HCT116 (cell line): ENCODE measurements around the gene HSDL2. TPM values are rescaled to one million over a fixed set of nuclear protein-coding genes. Genes with fewer than 3 reads are reported as not detected.
A peak's percentile ranks its signal among the peaks of the same experiment; 100 is the strongest.

Source experiments
- ATAC-seq: fragments of 200-7000 bp; cut with Tn5 transposase; 2 replicates; pipeline ENCODE4 v1.9.1; 2020; ENCODE audit warnings: mild to moderate bottlenecking, moderate library complexity
- BruUV-seq: library from RNA; stranded (reverse); fragments of 400-500 nt; replicated peaks from 2 replicates; lab custom pipeline; 2021; lab: Mats Ljungman, UMichigan
- CTCF ChIA-PET: fragments of 300-600 bp; sonication (Branson Sonifier 250); formaldehyde crosslinking; loops from one replicate; lab custom pipeline; 2021; ENCODE audit warnings: antibody characterized with exemption; lab: Charles Lee
- POLR2A ChIA-PET: fragments of 300-600, 350-600 bp; sonication (Branson Sonifier 250); formaldehyde crosslinking; loops from one replicate; lab custom pipeline; 2021; ENCODE audit warnings: antibody characterized with exemption; lab: Charles Lee
- RAD21 ChIA-PET, 2 experiments: fragments of 300-600 bp; sonication (Branson Sonifier 250); formaldehyde crosslinking; loops; one replicate each; lab custom pipeline; 2023; ENCODE audit warnings: low total read pairs in 2 of 2; ENCODE audit not compliant: uncharacterized antibody in 2 of 2, unreplicated experiment in 2 of 2, low non-redundant PET in 1 of 2; lab: Charles Lee
- DNase-seq: peaks from one replicate; pipeline ENCODE4 v3.0.0-alpha.2; 2010; ENCODE audit warnings: low read depth, low spot score
- H2AFZ ChIP-seq: fragments of 200-600 bp; shearing (Covaris generic), sonication (generic); 2 replicates; pipeline ENCODE4 v1.6.1; 2017; ENCODE audit warnings: low read depth, mixed run types, mixed read lengths, antibody characterized with exemption, low read length; ENCODE audit not compliant: poor library complexity, severe bottlenecking
- H3K27ac ChIP-seq: 2 replicates; pipeline ENCODE4 v1.5.1; 2012; ENCODE audit warnings: low read depth, low read length
- H3K27me3 ChIP-seq: fragments of 200-600 bp; sonication (generic); 2 replicates; pipeline ENCODE4 v1.6.1; 2016; ENCODE audit warnings: mixed run types, low read length, mixed read lengths; ENCODE audit not compliant: insufficient read depth
- H3K36me3 ChIP-seq, 2 experiments: fragments of 200-500 bp in 1 of 2; fragments of 200-600 bp in 1 of 2; sonication (Bioruptor generic) in 1 of 2; sonication (generic) in 1 of 2; 2 replicates each; pipeline versions ENCODE4 v1.5.1 to v1.6.1; 2014 to 2016; ENCODE audit warnings: low read length in 2 of 2, inconsistent platforms in 1 of 2, mixed read lengths in 1 of 2, mixed run types in 1 of 2; ENCODE audit not compliant: insufficient read depth in 2 of 2, control insufficient read depth in 1 of 2
- H3K4me1 ChIP-seq, 2 experiments: fragments of 200-600 bp in 1 of 2; sonication (generic) in 1 of 2; 2 replicates each; pipeline versions ENCODE4 v1.5.1 to v1.6.1; 2012 to 2017; ENCODE audit warnings: low read length in 2 of 2, inconsistent platforms in 1 of 2, mild to moderate bottlenecking in 1 of 2, mixed read lengths in 1 of 2, mixed run types in 1 of 2, moderate library complexity in 1 of 2; ENCODE audit not compliant: insufficient read depth in 2 of 2, control insufficient read depth in 1 of 2
- H3K4me2 ChIP-seq: fragments of 200-600 bp; sonication (generic); 2 replicates; pipeline ENCODE4 v1.6.1; 2017; ENCODE audit warnings: mixed run types, low read length, mixed read lengths
- H3K4me3 ChIP-seq, 2 experiments: fragments of 200-600 bp in 1 of 2; sonication (generic) in 1 of 2; replicated peaks in 1 of 2; 2 replicates each; pipeline ENCODE4 v1.5.1; 2011 to 2016; ENCODE audit warnings: low read length in 2 of 2, control low read depth in 1 of 2, low read depth in 1 of 2, mild to moderate bottlenecking in 1 of 2, mixed read lengths in 1 of 2, mixed run types in 1 of 2
- H3K79me2 ChIP-seq: fragments of 200-600 bp; sonication (generic); 2 replicates; pipeline ENCODE4 v1.6.1; 2017; ENCODE audit warnings: mild to moderate bottlenecking, mixed run types, low read length, moderate library complexity, mixed read lengths; ENCODE audit not compliant: insufficient read depth
- H3K9ac ChIP-seq: fragments of 200-600 bp; sonication (generic); 2 replicates; pipeline ENCODE4 v1.6.1; 2016; ENCODE audit warnings: low read length, mixed read lengths
- H3K9me2 ChIP-seq: fragments of 200-600 bp; sonication (generic), shearing (Covaris generic); 2 replicates; pipeline ENCODE4 v1.6.1; 2017; ENCODE audit warnings: mixed run types, mild to moderate bottlenecking, moderate library complexity; ENCODE audit not compliant: insufficient read depth
- H3K9me3 ChIP-seq, 2 experiments: fragments of 200-500 bp in 1 of 2; fragments of 200-600 bp in 1 of 2; sonication (Bioruptor generic) in 1 of 2; sonication (generic) in 1 of 2; 2 replicates each; pipeline ENCODE4 v1.6.1; 2014 to 2017; ENCODE audit warnings: low read length in 2 of 2, mixed read lengths in 2 of 2, inconsistent platforms in 1 of 2, low read depth in 1 of 2, mild to moderate bottlenecking in 1 of 2, mixed run types in 1 of 2, moderate library complexity in 1 of 2; ENCODE audit not compliant: control insufficient read depth in 1 of 2, insufficient read depth in 1 of 2
- H4K20me1 ChIP-seq: fragments of 200-600 bp; sonication (generic), shearing (Covaris generic); 2 replicates; pipeline ENCODE4 v1.6.1; 2017; ENCODE audit warnings: mixed run types, mild to moderate bottlenecking, moderate library complexity; ENCODE audit not compliant: insufficient read depth
- CBX3 ChIP-seq: IDR thresholded peaks from 2 replicates; pipeline ENCODE4 v1.6.1; 2012; ENCODE audit warnings: low read depth
- EZH2phosphoT487 ChIP-seq: fragments of 200-600 bp; IDR thresholded peaks from 2 replicates; pipeline ENCODE4 v1.6.1; 2018; ENCODE audit warnings: antibody characterized with exemption, borderline replicate concordance
- RAD21 ChIP-seq: IDR thresholded peaks from 2 replicates; pipeline ENCODE4 v1.6.1; 2012; ENCODE audit warnings: low read depth, mild to moderate bottlenecking
- SIN3A ChIP-seq: IDR thresholded peaks from 2 replicates; pipeline ENCODE4 v1.6.1; 2012; ENCODE audit warnings: low read depth
- TCF7L2 ChIP-seq: IDR thresholded peaks from 2 replicates; pipeline ENCODE4 v1.7.0; 2011; ENCODE audit warnings: borderline replicate concordance, inconsistent platforms; ENCODE audit not compliant: insufficient read depth, insufficient read length; ENCODE audit errors: extremely low read depth
- intact Hi-C: fragments of 100-400 bp; cut with micrococcal nuclease; formaldehyde crosslinking; loops from 2 replicates; pipeline ENCODE4 v1.10.0; 2022
- total RNA-seq: library from RNA; stranded (reverse); gene quantifications from one replicate; pipeline ENCODE4 v1.2.1, GENCODE V29; 2021; ENCODE audit not compliant: unreplicated experiment

Gene HSDL2
- total RNA-seq, 1 experiment from 2014 or later = 33.9 TPM

- TF ChIP-seq SIN3A (no peak), RAD21 (no peak), TCF7L2 (no peak)
- ChIA-PET POLR2A (no interaction called here), CTCF (no interaction called here), RAD21 (no interaction called here)
- Histone ChIP-seq H3K4me1 (no peaks in the 10 kb centered on the region), H3K9me2 (no peaks in the 10 kb centered on the region), H3K4me2 (no peak overlapping the region), H3K27ac (no peak overlapping the region), H3K36me3 (peaks cover 4 to 12% of the 10 kb centered on the region in 2 experiments; a peak in 2 of 4 replicates), H3K79me2 (peaks cover 64% of the 10 kb centered on the region), H2AFZ (no peak overlapping the region), H4K20me1 (peaks cover 6% of the 10 kb centered on the region), H3K9ac (no peak overlapping the region), H3K27me3 (no peaks in the 10 kb centered on the region), H3K4me3 (no peak overlapping the region), H3K9me3 (no peaks in the 10 kb centered on the region; a peak in 1 of 4 replicates)
- DNase-seq (no peak), ATAC-seq (no peak)
- intact Hi-C loops = no loop called here
- no TSS peak for BruUV-seq
Measured at GRCh38 chr9:112493393-112494137, 113.7 kb downstream of the HSDL2 start.

GRCh38 chr9:112494153-112494552, 114.2 kb downstream of the HSDL2 start:
- intact Hi-C loops = no loop called here
- Histone ChIP-seq H3K4me2 (no peak overlapping the region), H2AFZ (no peak overlapping the region), H3K9me3 (no peaks in the 10 kb centered on the region; a peak in 1 of 4 replicates), H3K4me3 (no peak overlapping the region), H3K79me2 (peaks cover 64% of the 10 kb centered on the region), H3K9me2 (no peaks in the 10 kb centered on the region), H3K9ac (no peak overlapping the region), H3K4me1 (no peaks in the 10 kb centered on the region), H3K36me3 (peaks cover 4 to 12% of the 10 kb centered on the region in 2 experiments; a peak in 2 of 4 replicates), H3K27ac (no peak overlapping the region), H4K20me1 (peaks cover 6% of the 10 kb centered on the region), H3K27me3 (no peaks in the 10 kb centered on the region)
- no TSS peak for BruUV-seq
- CTCF ChIA-PET = no interaction called here
- no peak for ATAC-seq
- TF ChIP-seq EZH2phosphoT487 = no peak
- TF ChIP-seq CBX3 = 0 out of 2 replicates have a peak, but pooled peaks have one; percentile 9
- DNase-seq = no peak
- POLR2A ChIA-PET = no interaction called here
- RAD21 ChIA-PET = no interaction called here
